ENCODE data around the gene SNRPA1. TPM values are rescaled to one million over a fixed set of nuclear protein-coding genes. Genes with fewer than 3 reads are reported as not detected.
A peak's percentile ranks its signal among the peaks of the same experiment; 100 is the strongest.

Gene SNRPA1
- total and polyA plus RNA-seq, 2 of the 13 experiments (the other 11 are each of a cell fraction or from before 2014, with no cell fraction given), result 41.2 to 108 TPM

GRCh38 chr15:101294731-101295606 is at the start of gene SNRPA1 (continued):
- TF ChIP-seq ZGPAT (CRISPR knock-in tag; IDR thresholded peaks at IDR 0.05) (peak; percentile 98), ZMYM3 (CRISPR knock-in tag; IDR thresholded peaks at IDR 0.05) (peak; percentile 69; the same call in 1 of the 2 replicates), ATAD3A (CRISPR knock-in tag; IDR thresholded peaks at IDR 0.05) (no peak), ZNF792 (CRISPR knock-in tag; IDR thresholded peaks at IDR 0.05) (peak; percentile 74), SP1 (IDR thresholded peaks at IDR 0.05) (no peak), SP1 (CRISPR knock-in tag; IDR thresholded peaks at IDR 0.05) (peak; percentile 98), ARNT (IDR thresholded peaks at IDR 0.05) (no peak), ZBTB37 (CRISPR knock-in tag; IDR thresholded peaks at IDR 0.05) (no peak), CHD2 (IDR thresholded peaks at IDR 0.05; ENCODE audit: low read depth, low read length) (peak; percentile 49; the same call in 1 of the 2 replicates), SIN3B (IDR thresholded peaks at IDR 0.05; ENCODE audit: low read length) (peak; percentile 88), RARA (CRISPR knock-in tag; IDR thresholded peaks at IDR 0.05) (peak; percentile 48; the same call in 1 of the 2 replicates), ZNF335 (CRISPR knock-in tag; IDR thresholded peaks at IDR 0.05) (peak; percentile 63; the same call in 1 of the 2 replicates), MEF2D (CRISPR knock-in tag; IDR thresholded peaks at IDR 0.05) (peak; percentile 65), ASH2L (IDR thresholded peaks at IDR 0.05; ENCODE audit: insufficient read length, low read depth, low read length) (peak; percentile 96), POLR2G (IDR thresholded peaks at IDR 0.05; ENCODE audit: low read depth, low read length) (peak; percentile 89), ZNF614 (CRISPR knock-in tag; IDR thresholded peaks at IDR 0.05; ENCODE audit: borderline replicate concordance) (no peak; the same call in 1 of the 2 replicates), ZNF570 (CRISPR knock-in tag; IDR thresholded peaks at IDR 0.05; ENCODE audit: borderline replicate concordance) (no peak), GFI1 (CRISPR knock-in tag; IDR thresholded peaks at IDR 0.05; ENCODE audit: borderline replicate concordance) (no peak; the same call in 1 of the 2 replicates), KLF16 (CRISPR knock-in tag; IDR thresholded peaks at IDR 0.05) (peak; percentile 100), ZNF143 (CRISPR knock-in tag; IDR thresholded peaks at IDR 0.05) (peak; percentile 97), BCL6 (CRISPR knock-in tag; IDR thresholded peaks at IDR 0.05) (peak; percentile 69), KAT8 (CRISPR knock-in tag; IDR thresholded peaks at IDR 0.05) (peak; percentile 97), KLF9 (CRISPR knock-in tag; IDR thresholded peaks at IDR 0.05; ENCODE audit: low read depth) (no peak), HNRNPL (IDR thresholded peaks at IDR 0.05; ENCODE audit: low read depth, low read length) (no peak), ZNF749 (CRISPR knock-in tag; IDR thresholded peaks at IDR 0.05; ENCODE audit: borderline replicate concordance) (no peak)
- TF ChIP-seq, protein P1, sequence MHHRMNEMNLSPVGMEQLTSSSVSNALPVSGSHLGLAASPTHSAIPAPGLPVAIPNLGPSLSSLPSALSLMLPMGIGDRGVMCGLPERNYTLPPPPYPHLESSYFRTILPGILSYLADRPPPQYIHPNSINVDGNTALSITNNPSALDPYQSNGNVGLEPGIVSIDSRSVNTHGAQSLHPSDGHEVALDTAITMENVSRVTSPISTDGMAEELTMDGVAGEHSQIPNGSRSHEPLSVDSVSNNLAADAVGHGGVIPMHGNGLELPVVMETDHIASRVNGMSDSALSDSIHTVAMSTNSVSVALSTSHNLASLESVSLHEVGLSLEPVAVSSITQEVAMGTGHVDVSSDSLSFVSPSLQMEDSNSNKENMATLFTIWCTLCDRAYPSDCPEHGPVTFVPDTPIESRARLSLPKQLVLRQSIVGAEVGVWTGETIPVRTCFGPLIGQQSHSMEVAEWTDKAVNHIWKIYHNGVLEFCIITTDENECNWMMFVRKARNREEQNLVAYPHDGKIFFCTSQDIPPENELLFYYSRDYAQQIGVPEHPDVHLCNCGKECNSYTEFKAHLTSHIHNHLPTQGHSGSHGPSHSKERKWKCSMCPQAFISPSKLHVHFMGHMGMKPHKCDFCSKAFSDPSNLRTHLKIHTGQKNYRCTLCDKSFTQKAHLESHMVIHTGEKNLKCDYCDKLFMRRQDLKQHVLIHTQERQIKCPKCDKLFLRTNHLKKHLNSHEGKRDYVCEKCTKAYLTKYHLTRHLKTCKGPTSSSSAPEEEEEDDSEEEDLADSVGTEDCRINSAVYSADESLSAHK (CRISPR knock-in tag; IDR thresholded peaks at IDR 0.05; ENCODE audit: borderline replicate concordance), result 0 out of 2 replicates have a peak, but pooled peaks have one; percentile 24

Data from HepG2 (cell line).